Measurements from ENCODE around the gene TUG1.

TUG1 gene

DNA sequence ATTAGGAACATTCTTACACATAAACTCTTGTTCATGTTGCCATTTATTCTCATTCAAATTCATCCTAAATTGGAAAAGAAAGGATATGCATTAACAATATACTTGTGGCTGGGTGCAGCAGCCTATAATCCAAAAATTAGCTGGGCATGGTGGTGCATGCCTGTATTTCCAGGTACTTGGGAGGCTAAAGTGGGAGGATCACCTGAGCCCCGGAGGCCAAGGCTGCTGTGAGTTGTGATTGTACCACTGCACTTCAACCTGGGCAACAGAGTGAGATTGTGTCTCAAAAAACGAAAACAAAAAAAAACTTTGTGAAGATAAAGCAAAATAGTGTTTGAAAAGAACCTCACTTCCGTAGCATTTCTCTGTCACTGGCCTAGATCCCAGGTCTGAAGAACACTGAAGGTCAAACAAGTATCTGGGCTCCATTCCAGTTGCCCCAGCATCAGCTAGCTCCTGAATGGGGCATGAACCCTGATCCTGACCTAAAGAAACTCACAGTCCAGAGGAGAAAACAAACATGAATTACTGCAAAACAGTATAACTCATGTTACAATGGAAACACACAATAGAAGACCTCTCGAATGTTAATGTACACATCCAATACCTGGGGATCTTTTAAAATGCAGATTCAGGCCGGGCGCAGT, 32.2 kb downstream of the TUG1 start:
- no peak for DNase-seq (ENCODE audit: low read depth)

DNA sequence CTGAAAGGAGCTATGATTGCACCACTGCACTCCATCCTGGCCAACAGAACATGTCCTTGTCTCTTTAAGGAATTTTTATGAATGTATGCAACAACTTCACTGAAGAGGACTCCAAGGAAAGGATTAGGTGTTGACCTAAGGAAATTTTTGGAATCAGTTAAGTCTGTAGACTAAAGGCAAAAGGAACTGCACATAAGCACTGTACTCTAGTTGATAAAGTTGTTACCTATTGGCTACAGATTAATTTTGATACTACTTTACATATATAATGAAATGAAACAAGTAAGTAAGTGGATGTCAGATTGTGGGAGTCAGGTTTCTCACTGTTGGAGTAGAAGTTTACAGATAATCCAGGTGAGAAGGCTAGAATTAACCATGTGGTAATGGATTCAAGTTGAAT, 36.5 kb downstream of the TUG1 start:
- no peak for DNase-seq (ENCODE audit: low read depth)

- no peak for DNase-seq (ENCODE audit: low read depth)
Observed at GRCh38 chr22:31019191-31019930, 50.3 kb downstream of the TUG1 start.

GRCh38 chr22:31020334-31020733, 51.3 kb downstream of the TUG1 start:
- no peak for DNase-seq (ENCODE audit: low read depth)

DNA sequence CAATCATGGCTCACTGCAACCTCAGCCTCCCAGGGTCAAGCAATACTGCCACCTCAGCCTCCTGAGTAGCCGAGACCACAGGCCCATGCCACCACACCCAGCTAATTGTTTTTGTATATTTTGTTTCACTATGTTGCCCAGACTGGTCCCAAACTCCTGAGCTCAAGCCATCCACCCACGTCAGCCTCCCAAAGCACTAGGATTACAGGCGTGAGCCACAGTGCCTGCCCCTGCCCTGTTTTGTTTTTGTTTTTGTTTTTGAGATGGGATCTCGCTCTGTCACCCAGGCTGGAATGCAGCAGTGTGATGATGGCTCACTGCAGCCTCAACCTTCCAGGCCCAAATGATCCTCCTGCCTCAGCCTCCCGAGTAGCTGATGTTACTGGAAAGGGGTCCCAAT, 53.5 kb downstream of the TUG1 start:
- no peak for DNase-seq (ENCODE audit: low read depth)
